HG02798 (cell line): ENCODE results near the gene MCL1.
"Not testable (repeated sequence)": the region's sequence is repeated elsewhere in the genome, so short reads cannot be mapped to it uniquely, and the experiment has no call there.

ENCODE experiments used
- ATAC-seq: cut with Tn5 transposase; IDR thresholded peaks from one replicate; pipeline ENCODE4 v1.9.1; 2021; ENCODE audit warnings: mild to moderate bottlenecking; ENCODE audit not compliant: unreplicated experiment, poor library complexity

The MCL1 gene

GRCh38 chr1:150603711-150604110, 24.3 kb upstream of the MCL1 start:
- ATAC-seq = no peak

GRCh38 chr1:150602372-150602771, 23.0 kb upstream of the MCL1 start:
- ATAC-seq = not testable (repeated sequence)

GRCh38 chr1:150601540-150601939, 22.1 kb upstream of the MCL1 start:
- ATAC-seq = no peak

- ATAC-seq = not testable (repeated sequence)
These were observed 18.9 kb upstream of the MCL1 start for GRCh38 chr1:150598346-150598745.

- ATAC-seq = no peak
These were observed 17.6 kb upstream of the MCL1 start for GRCh38 chr1:150596976-150597375.

GRCh38 chr1:150596095-150596892, 16.9 kb upstream of the MCL1 start:
- no peak for ATAC-seq

- no peak for ATAC-seq
These were observed 3.0 kb upstream of the MCL1 start for GRCh38 chr1:150582371-150582770.

GRCh38 chr1:150581962-150582361, 2.6 kb upstream of the MCL1 start:
- not testable (repeated sequence) for ATAC-seq

- not testable (repeated sequence) for ATAC-seq
These were observed 2.0 kb upstream of the MCL1 start for GRCh38 chr1:150581437-150581836.

- not testable (repeated sequence) for ATAC-seq
These were observed 1.6 kb upstream of the MCL1 start for GRCh38 chr1:150580966-150581365.

- ATAC-seq = peak; percentile 2
These were observed 684 bp upstream of the MCL1 start for GRCh38 chr1:150579945-150580642.

GRCh38 chr1:150578272-150579109, 919 bp downstream of the MCL1 start:
- no peak for ATAC-seq

- no peak for ATAC-seq
These were observed 1.7 kb downstream of the MCL1 start for GRCh38 chr1:150577557-150578271.

- ATAC-seq = no peak
These were observed 2.4 kb downstream of the MCL1 start for GRCh38 chr1:150576794-150577556.

GRCh38 chr1:150576367-150576711, 3.1 kb downstream of the MCL1 start:
- no peak for ATAC-seq

- no peak for ATAC-seq
These were observed 3.7 kb downstream of the MCL1 start for GRCh38 chr1:150575518-150576366.

- no peak for ATAC-seq
These were observed 4.3 kb downstream of the MCL1 start for GRCh38 chr1:150575072-150575489.

- ATAC-seq = no peak
These were observed 4.9 kb downstream of the MCL1 start for GRCh38 chr1:150574260-150575071.
